ENCODE measurements around the gene PACS1.

- TF ChIP-seq CTCF (IDR thresholded peaks at IDR 0.05) (no peak), POLR2A (IDR thresholded peaks at IDR 0.05) (no peak), POLR2AphosphoS5 (IDR thresholded peaks at IDR 0.05) (no peak), EP300 (IDR thresholded peaks at IDR 0.05) (no peak)
Observed at GRCh38 chr11:66124564-66124963, 54.5 kb downstream of the PACS1 start.

Data from stomach (tissue), 4 donors.